ENCODE data around the gene PGAP6. TPM values are rescaled to one million over a fixed set of nuclear protein-coding genes. Genes with fewer than 3 reads are reported as not detected.

PGAP6 gene
- total and polyA plus RNA-seq, 2 donors (not counting 1 experiment from before 2014, with no cell fraction given) = 46.2 to 82.7 TPM

GRCh38 chr16:352547-353403, 29.0 kb downstream of the PGAP6 start, which contains the start of gene AXIN1:
Gene AXIN1 (minus strand): TSS chr16:352723. CDS start chr16:347025, 5,698 bp downstream.
- peaks cover 2% of the 10 kb centered on the region for H3K36me3 ChIP-seq (ENCODE audit: control insufficient read depth, insufficient read depth, low read length)
- peak within 1 kb of the TSS; percentile 69 for H3K4me2 ChIP-seq (ENCODE audit: extremely low read depth, insufficient read depth, low read length)
- H3K9ac ChIP-seq (ENCODE audit: insufficient read depth, low read length) = peak within 1 kb of the TSS; percentile 75
- peak within 1 kb of the TSS; percentile 33 for H2AFZ ChIP-seq (ENCODE audit: low read length)
- H3K27me3 ChIP-seq (ENCODE audit: control insufficient read depth, insufficient read depth, low read length) = no peaks in the 10 kb centered on the region
- TF ChIP-seq EZH2 (IDR thresholded peaks at IDR 0.05; ENCODE audit: low read length, missing control alignments) = no peak
- TF ChIP-seq CTCF (conservative IDR thresholded peaks at IDR 0.05 in 1 of 2, IDR thresholded peaks at IDR 0.05 in 1 of 2; ENCODE audit: low read depth in 1 of 2, low read length in 2 of 2) = peak in 1 of 2 donors; percentile 20
- no peaks in the 10 kb centered on the region for H4K20me1 ChIP-seq (ENCODE audit: control insufficient read depth, extremely low read depth, insufficient read depth, low read length)
- peaks cover 4% of the 10 kb centered on the region for H3K4me1 ChIP-seq (ENCODE audit: control insufficient read depth, extremely low read depth, insufficient read depth, low read length)
- peak; percentile 87 to 89 for DNase-seq (ENCODE audit: low read depth in 2 of 2)
- H3K9me3 ChIP-seq (ENCODE audit: control insufficient read depth, insufficient read depth, low read depth, low read length) = no peaks in the 10 kb centered on the region
- peak within 1 kb of the TSS; percentile 60 to 79 (median 72) for H3K4me3 ChIP-seq (replicated peaks in 1 of 4; ENCODE audit: control extremely low read depth in 1 of 4, insufficient read depth in 1 of 4, low read depth in 3 of 4, low read length in 4 of 4)
- H3K79me2 ChIP-seq (ENCODE audit: control insufficient read depth, insufficient read depth, low read length) = peaks cover 23% of the 10 kb centered on the region
- H3K27ac ChIP-seq (ENCODE audit: insufficient read depth, low read length) = peak within 1 kb of the TSS; percentile 57

GRCh38 chr16:351804-352520, 29.8 kb downstream of the PGAP6 start:
- H3K36me3 ChIP-seq (ENCODE audit: control insufficient read depth, insufficient read depth, low read length) = peaks cover 2% of the 10 kb centered on the region
- peak overlapping the region; percentile 57 for H3K27ac ChIP-seq (ENCODE audit: insufficient read depth, low read length)
- no peaks in the 10 kb centered on the region for H3K27me3 ChIP-seq (ENCODE audit: control insufficient read depth, insufficient read depth, low read length)
- DNase-seq (ENCODE audit: low read depth in 2 of 2) = peak in 1 of 2 donors; percentile 6
- no peaks in the 10 kb centered on the region for H3K9me3 ChIP-seq (ENCODE audit: control insufficient read depth, insufficient read depth, low read depth, low read length)
- H3K4me1 ChIP-seq (ENCODE audit: control insufficient read depth, extremely low read depth, insufficient read depth, low read length) = peaks cover 4% of the 10 kb centered on the region
- no peaks in the 10 kb centered on the region for H4K20me1 ChIP-seq (ENCODE audit: control insufficient read depth, extremely low read depth, insufficient read depth, low read length)
- peak overlapping the region; percentile 75 for H3K9ac ChIP-seq (ENCODE audit: insufficient read depth, low read length)
- no peak overlapping the region for H2AFZ ChIP-seq (ENCODE audit: low read length)
- peak overlapping the region; percentile 60 to 79 (median 72) for H3K4me3 ChIP-seq (replicated peaks in 1 of 4; ENCODE audit: control extremely low read depth in 1 of 4, insufficient read depth in 1 of 4, low read depth in 3 of 4, low read length in 4 of 4)
- H3K4me2 ChIP-seq (ENCODE audit: extremely low read depth, insufficient read depth, low read length) = peak overlapping the region; percentile 69
- no peak for TF ChIP-seq CTCF (conservative IDR thresholded peaks at IDR 0.05 in 1 of 2, IDR thresholded peaks at IDR 0.05 in 1 of 2; ENCODE audit: low read depth in 1 of 2, low read length in 2 of 2)
- no peak for TF ChIP-seq EZH2 (IDR thresholded peaks at IDR 0.05; ENCODE audit: low read length, missing control alignments)
- H3K79me2 ChIP-seq (ENCODE audit: control insufficient read depth, insufficient read depth, low read length) = peaks cover 29% of the 10 kb centered on the region

GRCh38 chr16:350203-350602, 31.6 kb downstream of the PGAP6 start:
- H3K9me3 ChIP-seq (ENCODE audit: control insufficient read depth, insufficient read depth, low read depth, low read length) = no peaks in the 10 kb centered on the region
- no peaks in the 10 kb centered on the region for H4K20me1 ChIP-seq (ENCODE audit: control insufficient read depth, extremely low read depth, insufficient read depth, low read length)
- no peak overlapping the region for H3K4me3 ChIP-seq (replicated peaks in 1 of 4; ENCODE audit: control extremely low read depth in 1 of 4, insufficient read depth in 1 of 4, low read depth in 3 of 4, low read length in 4 of 4)
- no peak overlapping the region for H3K27ac ChIP-seq (ENCODE audit: insufficient read depth, low read length)
- peaks cover 4% of the 10 kb centered on the region for H3K4me1 ChIP-seq (ENCODE audit: control insufficient read depth, extremely low read depth, insufficient read depth, low read length)
- TF ChIP-seq CTCF (conservative IDR thresholded peaks at IDR 0.05 in 1 of 2, IDR thresholded peaks at IDR 0.05 in 1 of 2; ENCODE audit: low read depth in 1 of 2, low read length in 2 of 2) = no peak
- TF ChIP-seq EZH2 (IDR thresholded peaks at IDR 0.05; ENCODE audit: low read length, missing control alignments) = no peak
- no peak overlapping the region for H2AFZ ChIP-seq (ENCODE audit: low read length)
- DNase-seq (ENCODE audit: low read depth in 2 of 2) = no peak
- no peak overlapping the region for H3K4me2 ChIP-seq (ENCODE audit: extremely low read depth, insufficient read depth, low read length)
- H3K9ac ChIP-seq (ENCODE audit: insufficient read depth, low read length) = no peak overlapping the region
- peaks cover 35% of the 10 kb centered on the region for H3K79me2 ChIP-seq (ENCODE audit: control insufficient read depth, insufficient read depth, low read length)
- H3K27me3 ChIP-seq (ENCODE audit: control insufficient read depth, insufficient read depth, low read length) = no peaks in the 10 kb centered on the region
- peaks cover 4% of the 10 kb centered on the region for H3K36me3 ChIP-seq (ENCODE audit: control insufficient read depth, insufficient read depth, low read length)

All from fibroblast of lung (primary cell).